Right forelimb (tissue), 1 donor: Measurements from ENCODE around the gene CABP2.
"Not testable (repeated sequence)": the region's sequence is repeated elsewhere in the genome, so short reads cannot be mapped to it uniquely, and the experiment has no call there.

Experiments used
- DNase-seq: peaks from one replicate; pipeline ENCODE4 v3.0.0-alpha.2; 2018

Gene CABP2

GRCh38 chr11:67522844-67523555, at the start of gene CABP2:
TSS of gene CABP2 (minus strand) at chr11:67523446. CDS start at chr11:67523326, 120 bp downstream.
- no peak for DNase-seq

GRCh38 chr11:67572747-67573419, 49.6 kb upstream of the CABP2 start:
- DNase-seq = no peak

- no peak for DNase-seq
Observed at GRCh38 chr11:67572305-67572704, 49.1 kb upstream of the CABP2 start.

GRCh38 chr11:67571443-67571842, 48.2 kb upstream of the CABP2 start:
- no peak for DNase-seq

- DNase-seq = no peak
Observed at GRCh38 chr11:67564230-67564629, 41.0 kb upstream of the CABP2 start.

GRCh38 chr11:67563705-67564114, 40.5 kb upstream of the CABP2 start:
- DNase-seq = not testable (repeated sequence)

- DNase-seq = no peak
Observed at GRCh38 chr11:67562963-67563704, 39.9 kb upstream of the CABP2 start.

- DNase-seq = no peak
Observed at GRCh38 chr11:67561971-67562619, 38.8 kb upstream of the CABP2 start.

- DNase-seq = peak; percentile 58
Observed at GRCh38 chr11:67558084-67558772, 35.0 kb upstream of the CABP2 start.

GRCh38 chr11:67556244-67556643, 33.0 kb upstream of the CABP2 start:
- DNase-seq = no peak

GRCh38 chr11:67551697-67552096, 28.5 kb upstream of the CABP2 start:
- DNase-seq = not testable (repeated sequence)

GRCh38 chr11:67551127-67551526, 27.9 kb upstream of the CABP2 start:
- DNase-seq = no peak

GRCh38 chr11:67548555-67549110, 25.4 kb upstream of the CABP2 start:
- no peak for DNase-seq

- not testable (repeated sequence) for DNase-seq
Observed at GRCh38 chr11:67548112-67548511, 24.9 kb upstream of the CABP2 start.

GRCh38 chr11:67545280-67545679, 22.0 kb upstream of the CABP2 start:
- DNase-seq = no peak

GRCh38 chr11:67544616-67545242, 21.5 kb upstream of the CABP2 start:
- no peak for DNase-seq

GRCh38 chr11:67543585-67543984, 20.3 kb upstream of the CABP2 start:
- DNase-seq = no peak

GRCh38 chr11:67542971-67543370, 19.7 kb upstream of the CABP2 start:
- DNase-seq = no peak

- DNase-seq = no peak
Observed at GRCh38 chr11:67542169-67542568, 18.9 kb upstream of the CABP2 start.

- DNase-seq = no peak
Observed at GRCh38 chr11:67541198-67541597, 18.0 kb upstream of the CABP2 start.

GRCh38 chr11:67539550-67539949, 16.3 kb upstream of the CABP2 start:
- no peak for DNase-seq
